H9 (cell line): ENCODE measurements around the gene PTH2R. TPM values are rescaled to one million over a fixed set of nuclear protein-coding genes. Genes with fewer than 3 reads are reported as not detected.
"Not testable (repeated sequence)": the region's sequence is repeated elsewhere in the genome, so short reads cannot be mapped to it uniquely, and the experiment has no call there.

Source experiments
- DNase-seq: peaks from one replicate; pipeline ENCODE4 v3.0.0-alpha.2; 2017
- H2AFZ ChIP-seq: one replicate; pipeline ENCODE4 v1.6.1; 2013; ENCODE audit warnings: mild to moderate bottlenecking, low read length, control low read depth, moderate library complexity
- H2AK5ac ChIP-seq: 2 replicates; pipeline ENCODE4 v1.6.1; 2013; ENCODE audit warnings: low read length, control low read depth, mixed read lengths; ENCODE audit not compliant: insufficient read length
- H2BK120ac ChIP-seq: one replicate; pipeline ENCODE4 v1.6.1; 2013; ENCODE audit warnings: low read depth, mild to moderate bottlenecking, low read length, control low read depth, inconsistent platforms; ENCODE audit not compliant: poor library complexity, severe bottlenecking
- H2BK12ac ChIP-seq: 2 replicates; pipeline ENCODE4 v1.6.1; 2013; ENCODE audit warnings: low read length, control low read depth, mixed read lengths, low read depth; ENCODE audit not compliant: insufficient read length
- H2BK15ac ChIP-seq: 2 replicates; pipeline ENCODE4 v1.6.1; 2013; ENCODE audit warnings: low read depth, low read length, control low read depth
- H2BK20ac ChIP-seq: one replicate; pipeline ENCODE4 v1.6.1; 2013; ENCODE audit warnings: low read depth, mild to moderate bottlenecking, low read length, control low read depth, inconsistent platforms; ENCODE audit not compliant: poor library complexity, severe bottlenecking
- H2BK5ac ChIP-seq: 2 replicates; pipeline ENCODE4 v1.6.1; 2013; ENCODE audit warnings: low read length, control low read depth, mixed read lengths; ENCODE audit not compliant: insufficient read length
- H3K14ac ChIP-seq: 2 replicates; pipeline ENCODE4 v1.6.1; 2013; ENCODE audit warnings: low read length, control low read depth; ENCODE audit not compliant: insufficient read depth
- H3K18ac ChIP-seq: 2 replicates; pipeline ENCODE4 v1.6.1; 2013; ENCODE audit warnings: low read depth, mild to moderate bottlenecking, mixed read lengths, low read length, control low read depth; ENCODE audit not compliant: insufficient read length
- H3K23ac ChIP-seq: 2 replicates; pipeline ENCODE4 v1.6.1; 2013; ENCODE audit warnings: low read length, control low read depth, mixed read lengths, low read depth; ENCODE audit not compliant: insufficient read length
- H3K23me2 ChIP-seq: 2 replicates; pipeline ENCODE4 v1.6.1; 2013; ENCODE audit warnings: low read depth, mild to moderate bottlenecking, mixed read lengths, low read length, control low read depth; ENCODE audit not compliant: insufficient read length, poor library complexity, severe bottlenecking
- H3K27ac ChIP-seq: 2 replicates; pipeline ENCODE4 v1.5.1; 2013; ENCODE audit warnings: low read length, control low read depth, mixed read lengths, low read depth; ENCODE audit not compliant: insufficient read length
- H3K27me3 ChIP-seq: 2 replicates; pipeline ENCODE4 v1.6.1; 2013; ENCODE audit warnings: low read length, control low read depth, inconsistent platforms; ENCODE audit not compliant: insufficient read depth
- H3K4ac ChIP-seq: 2 replicates; pipeline ENCODE4 v1.6.1; 2013; ENCODE audit warnings: low read depth, mild to moderate bottlenecking, control low read depth, inconsistent platforms, low read length, moderate library complexity
- H3K4me1 ChIP-seq: 2 replicates; pipeline ENCODE4 v1.6.1; 2013; ENCODE audit warnings: low read length, control low read depth, inconsistent platforms; ENCODE audit not compliant: insufficient read depth
- H3K4me2 ChIP-seq: 2 replicates; pipeline ENCODE4 v1.6.1; 2013; ENCODE audit warnings: low read length, control low read depth, mixed read lengths; ENCODE audit not compliant: insufficient read length, insufficient read depth
- H3K56ac ChIP-seq: 2 replicates; pipeline ENCODE4 v1.6.1; 2013; ENCODE audit warnings: low read depth, mild to moderate bottlenecking, mixed read lengths, low read length, control low read depth; ENCODE audit not compliant: insufficient read length
- H3K79me1 ChIP-seq: 2 replicates; pipeline ENCODE4 v1.6.1; 2013; ENCODE audit warnings: low read depth, mild to moderate bottlenecking, moderate library complexity, low read length, control low read depth, inconsistent platforms; ENCODE audit not compliant: insufficient read depth, poor library complexity, severe bottlenecking
- H3K79me2 ChIP-seq: 2 replicates; pipeline ENCODE4 v1.6.1; 2013; ENCODE audit warnings: low read length, control low read depth, inconsistent platforms; ENCODE audit not compliant: insufficient read depth
- H3K9ac ChIP-seq: 2 replicates; pipeline ENCODE4 v1.6.1; 2013; ENCODE audit warnings: low read length, control low read depth, mixed read lengths; ENCODE audit not compliant: insufficient read length; ENCODE audit errors: extremely low read depth
- H3K9me3 ChIP-seq: one replicate; pipeline ENCODE4 v1.6.1; 2013; ENCODE audit warnings: low read depth, low read length, inconsistent platforms; ENCODE audit not compliant: control insufficient read depth
- H3T11ph ChIP-seq: one replicate; pipeline ENCODE4 v1.6.1; 2013; ENCODE audit warnings: mild to moderate bottlenecking, low read length, control low read depth, inconsistent platforms
- H4K20me1 ChIP-seq: one replicate; pipeline ENCODE4 v1.6.1; 2013; ENCODE audit not compliant: control insufficient read depth, insufficient read length, insufficient read depth
- H4K5ac ChIP-seq: 2 replicates; pipeline ENCODE4 v1.6.1; 2013; ENCODE audit warnings: low read depth, mild to moderate bottlenecking, mixed read lengths, low read length, control low read depth; ENCODE audit not compliant: insufficient read length
- H4K8ac ChIP-seq: replicated peaks from 2 replicates; pipeline ENCODE4 v1.6.1; 2013; ENCODE audit warnings: low read length, control low read depth, mixed read lengths, low read depth; ENCODE audit not compliant: insufficient read length
- H4K91ac ChIP-seq: 2 replicates; pipeline ENCODE4 v1.6.1; 2013; ENCODE audit warnings: low read depth, mild to moderate bottlenecking, moderate library complexity, mixed read lengths, low read length, control low read depth; ENCODE audit not compliant: insufficient read length
- H3K27ac Mint-ChIP-seq, 3 experiments: 2 replicates in 2 of 3; 3 replicates in 1 of 3; pipeline ENCODE4 v1.8.0; 2020 to 2021; ENCODE audit warnings: mixed read lengths in 3 of 3, mild to moderate bottlenecking in 1 of 3, moderate library complexity in 1 of 3
- H3K27me3 Mint-ChIP-seq: 2 replicates; pipeline ENCODE4 v1.8.0; 2021; ENCODE audit warnings: low read depth, mild to moderate bottlenecking, moderate library complexity, mixed read lengths
- H3K36me3 Mint-ChIP-seq, 3 experiments: 2 replicates in 2 of 3; 3 replicates in 1 of 3; pipeline ENCODE4 v1.8.0; 2020 to 2021; ENCODE audit warnings: low read depth in 3 of 3, mixed read lengths in 3 of 3; ENCODE audit not compliant: insufficient read depth in 1 of 3
- H3K4me1 Mint-ChIP-seq, 2 experiments: 2 replicates each; pipeline ENCODE4 v1.8.0; 2020; ENCODE audit warnings: mixed read lengths in 2 of 2
- H3K4me3 Mint-ChIP-seq, 2 experiments: 2 replicates in 1 of 2; 3 replicates in 1 of 2; pipeline ENCODE4 v1.8.0; 2020 to 2021; ENCODE audit warnings: mild to moderate bottlenecking in 2 of 2, mixed read lengths in 2 of 2, moderate library complexity in 1 of 2
- H3K9me3 Mint-ChIP-seq, 2 experiments: 2 replicates in 1 of 2; 3 replicates in 1 of 2; pipeline ENCODE4 v1.8.0; 2020; ENCODE audit warnings: mild to moderate bottlenecking in 2 of 2, mixed read lengths in 2 of 2, moderate library complexity in 1 of 2
- WGBS: extraction: QIAGEN DNeasy Blood & Tissue Kit; methylation state at CpG from one replicate; pipeline ENCODE4 v1.1.7; 2013; ENCODE audit warnings: missing lambda C conversion rate, low lambda C conversion rate, mixed read lengths; ENCODE audit not compliant: insufficient read length; ENCODE audit errors: extremely low coverage; 5-methylcytosine and 5-hydroxymethylcytosine counted together
- total RNA-seq: library from RNA; stranded (reverse); gene quantifications from 2 replicates; pipeline ENCODE4 v1.2.1, GENCODE V29; 2021
- TF ChIP-seq, protein P1 (sequence below): fragments of 200-600 bp; sonication (generic); conservative IDR thresholded peaks from 3 replicates; pipeline ENCODE4 v1.8.0; 2021; ENCODE audit warnings: antibody characterized with exemption, mild to moderate bottlenecking

The PTH2R gene
- total RNA-seq, 1 experiment from 2014 or later, result 0.20 TPM

- Histone ChIP-seq H2BK15ac (no peak overlapping the region), H2AK5ac (no peak overlapping the region), H3K23ac (no peak overlapping the region), H3K9ac (no peak overlapping the region), H4K5ac (no peak overlapping the region), H3K14ac (no peak overlapping the region), H4K20me1 (no peaks in the 10 kb centered on the region), H2AFZ (no peak overlapping the region), H3K79me2 (no peaks in the 10 kb centered on the region), H4K91ac (no peak overlapping the region), H2BK5ac (no peak overlapping the region), H2BK12ac (no peak overlapping the region), H3K4me2 (no peak overlapping the region), H3K9me3 (no peaks in the 10 kb centered on the region), H3T11ph (no peak overlapping the region), H3K27me3 (no peaks in the 10 kb centered on the region), H2BK120ac (no peak overlapping the region), H3K4me1 (no peaks in the 10 kb centered on the region), H4K8ac (no peak overlapping the region), H3K56ac (no peak overlapping the region), H3K18ac (no peak overlapping the region), H3K79me1 (no peaks in the 10 kb centered on the region), H2BK20ac (no peak overlapping the region), H3K4ac (no peak overlapping the region), H3K27ac (no peak overlapping the region), H3K23me2 (no peaks in the 10 kb centered on the region)
- no peaks in the 10 kb centered on the region for H3K36me3 Mint-ChIP-seq
- TF ChIP-seq, protein P1, sequence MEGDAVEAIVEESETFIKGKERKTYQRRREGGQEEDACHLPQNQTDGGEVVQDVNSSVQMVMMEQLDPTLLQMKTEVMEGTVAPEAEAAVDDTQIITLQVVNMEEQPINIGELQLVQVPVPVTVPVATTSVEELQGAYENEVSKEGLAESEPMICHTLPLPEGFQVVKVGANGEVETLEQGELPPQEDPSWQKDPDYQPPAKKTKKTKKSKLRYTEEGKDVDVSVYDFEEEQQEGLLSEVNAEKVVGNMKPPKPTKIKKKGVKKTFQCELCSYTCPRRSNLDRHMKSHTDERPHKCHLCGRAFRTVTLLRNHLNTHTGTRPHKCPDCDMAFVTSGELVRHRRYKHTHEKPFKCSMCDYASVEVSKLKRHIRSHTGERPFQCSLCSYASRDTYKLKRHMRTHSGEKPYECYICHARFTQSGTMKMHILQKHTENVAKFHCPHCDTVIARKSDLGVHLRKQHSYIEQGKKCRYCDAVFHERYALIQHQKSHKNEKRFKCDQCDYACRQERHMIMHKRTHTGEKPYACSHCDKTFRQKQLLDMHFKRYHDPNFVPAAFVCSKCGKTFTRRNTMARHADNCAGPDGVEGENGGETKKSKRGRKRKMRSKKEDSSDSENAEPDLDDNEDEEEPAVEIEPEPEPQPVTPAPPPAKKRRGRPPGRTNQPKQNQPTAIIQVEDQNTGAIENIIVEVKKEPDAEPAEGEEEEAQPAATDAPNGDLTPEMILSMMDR, result no peak
- WGBS, result no CpG with 5 or more reads among the region's 2 CpGs
- no peaks in the 10 kb centered on the region for H3K4me1 Mint-ChIP-seq
- H3K27me3 Mint-ChIP-seq, result no peaks in the 10 kb centered on the region; the same call in 1 of the 2 replicates
- no peak overlapping the region for H3K27ac Mint-ChIP-seq
- H3K9me3 Mint-ChIP-seq, result no peaks in the 10 kb centered on the region
- no peak overlapping the region for H3K4me3 Mint-ChIP-seq
- DNase-seq, result no peak
These were observed 35.4 kb downstream of the PTH2R start for GRCh38 chr2:208441951-208442350.

GRCh38 chr2:208447447-208447846 is 40.9 kb downstream of the PTH2R start:
- H2BK12ac ChIP-seq, H3K23ac ChIP-seq, H3K4me3 Mint-ChIP-seq, H4K8ac ChIP-seq, H3K4me1 Mint-ChIP-seq, H3K27ac ChIP-seq, H3K56ac ChIP-seq, H3K36me3 Mint-ChIP-seq, H3K9me3 Mint-ChIP-seq, H3K27ac Mint-ChIP-seq, H3K18ac ChIP-seq, H3T11ph ChIP-seq, H4K91ac ChIP-seq, H2BK5ac ChIP-seq, H3K4ac ChIP-seq, H3K79me2 ChIP-seq, H3K4me2 ChIP-seq, H3K9ac ChIP-seq, H3K23me2 ChIP-seq, H2AK5ac ChIP-seq, H3K4me1 ChIP-seq, H4K5ac ChIP-seq, DNase-seq, H3K27me3 Mint-ChIP-seq, H3K14ac ChIP-seq, H2AFZ ChIP-seq, H2BK15ac ChIP-seq, H2BK20ac ChIP-seq, H3K79me1 ChIP-seq, H4K20me1 ChIP-seq, H3K27me3 ChIP-seq, H2BK120ac ChIP-seq, H3K9me3 ChIP-seq: not testable (repeated sequence)
- WGBS, result no CpG with 5 or more reads among the region's 6 CpGs
